ENCODE data around the gene CAND1.

CAND1 gene

DNA sequence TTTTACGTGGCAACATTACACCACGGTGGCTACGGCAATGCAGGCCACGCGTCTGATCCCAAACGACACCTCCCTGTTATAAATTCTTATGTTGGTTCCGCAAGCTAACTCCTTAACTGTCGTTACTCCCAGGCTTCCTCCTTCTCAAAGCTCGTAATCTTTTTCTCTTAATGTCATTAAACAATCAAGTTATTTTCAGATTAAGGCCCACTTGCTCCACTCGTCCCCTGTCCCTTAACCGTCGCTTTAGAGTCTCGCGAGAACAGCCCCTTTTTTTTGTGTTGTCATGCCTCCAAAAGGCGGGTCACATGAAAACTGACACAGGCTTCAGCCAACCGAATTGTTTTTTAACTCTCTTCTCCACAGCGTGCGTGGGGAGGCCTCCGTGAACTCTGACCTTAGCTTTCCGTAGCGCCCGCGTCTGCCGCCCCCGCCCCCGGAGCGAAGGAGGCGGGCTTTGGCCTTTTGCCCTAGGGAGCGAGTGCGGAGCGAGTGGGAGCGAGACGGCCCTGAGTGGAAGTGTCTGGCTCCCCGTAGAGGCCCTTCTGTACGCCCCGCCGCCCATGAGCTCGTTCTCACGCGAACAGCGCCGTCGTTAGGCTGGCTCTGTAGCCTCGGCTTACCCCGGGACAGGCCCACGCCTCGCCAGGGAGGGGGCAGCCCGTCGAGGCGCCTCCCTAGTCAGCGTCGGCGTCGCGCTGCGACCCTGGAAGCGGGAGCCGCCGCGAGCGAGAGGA, at the start of gene CAND1:
CAND1 (plus strand) TSS at position 463 of the 737 bp plus-strand sequence. CDS start 360 bp downstream, outside the sequence.
- peak; percentile 98 for DNase-seq

DNA sequence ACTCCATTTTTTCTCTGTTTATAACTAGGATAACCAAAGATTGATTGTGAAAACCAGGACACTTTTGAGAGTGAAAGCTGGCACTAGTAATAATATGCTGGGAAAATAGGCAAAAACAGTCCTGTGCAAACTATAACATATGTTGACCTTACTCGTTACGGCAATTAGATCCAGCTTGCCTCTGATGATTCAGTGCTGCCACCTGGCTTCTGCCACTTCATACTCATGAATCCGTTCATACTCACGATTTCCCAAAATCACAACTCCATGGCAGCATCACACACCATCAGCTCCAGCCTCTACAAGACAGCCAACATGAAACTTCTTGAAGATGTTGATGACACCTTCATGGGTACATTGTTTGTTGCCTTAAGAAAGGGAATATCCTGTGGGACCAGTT, 49.1 kb upstream of the CAND1 start:
- DNase-seq: no peak

DNA sequence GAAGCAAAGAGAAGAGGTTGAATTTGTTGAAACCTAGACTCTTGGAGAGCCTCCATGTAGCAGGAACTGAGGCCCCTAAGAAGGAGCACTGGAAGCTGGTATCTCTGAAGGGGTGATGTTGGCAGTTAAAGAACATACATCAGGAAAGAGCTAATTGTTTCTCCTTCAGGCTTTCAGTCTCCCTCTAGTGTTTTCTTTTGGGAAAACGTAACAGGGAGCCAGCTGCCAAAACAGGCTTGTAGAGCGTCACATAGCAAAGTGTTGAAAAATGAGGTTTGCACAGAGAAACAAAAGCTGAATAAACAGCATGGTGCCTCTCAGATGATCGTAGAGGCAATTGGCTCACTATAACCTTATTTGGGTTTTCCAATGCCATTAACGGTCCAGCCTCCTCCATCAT, 46.9 kb upstream of the CAND1 start:
- peak; percentile 34 for DNase-seq

DNA sequence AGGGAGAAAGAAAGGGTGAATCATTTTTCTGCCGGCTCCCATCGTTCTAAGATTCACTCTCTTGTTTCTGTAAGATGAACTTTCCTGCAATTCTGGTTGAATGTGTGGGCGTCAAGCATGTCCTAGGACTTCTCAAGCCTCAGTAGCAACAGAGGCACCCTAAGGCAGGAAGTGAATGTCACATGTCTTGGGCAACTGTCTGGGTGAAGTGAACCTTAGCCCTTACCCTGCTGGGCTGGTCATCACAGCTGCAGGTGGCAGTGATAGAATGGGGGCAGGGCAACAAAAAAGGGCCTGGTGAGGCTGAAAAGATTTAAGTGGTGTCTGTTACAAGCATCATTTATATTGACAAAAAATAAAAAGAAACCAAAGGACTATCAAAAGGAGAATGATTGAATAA, 45.9 kb upstream of the CAND1 start:
- no peak for DNase-seq

- no peak for DNase-seq
Measured at GRCh38 chr12:67237231-67237630, 31.9 kb upstream of the CAND1 start.

DNA sequence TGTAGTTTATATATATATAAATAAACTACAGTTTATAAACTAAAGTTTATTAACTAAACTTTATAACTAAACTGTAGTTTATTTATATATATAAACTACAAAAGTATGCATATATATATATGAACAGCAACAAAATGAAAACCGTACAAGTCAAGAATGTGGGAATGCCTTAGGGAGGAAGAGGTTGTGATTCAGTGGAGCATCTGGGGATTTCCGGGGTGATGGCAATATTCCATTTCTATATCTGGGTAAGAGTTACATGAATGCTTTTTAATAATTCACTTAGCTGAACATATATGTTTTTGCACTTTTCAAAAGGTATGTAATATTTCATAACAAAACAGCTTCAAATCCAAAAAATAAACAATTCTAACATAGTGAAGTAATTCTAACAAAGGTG, 30.1 kb upstream of the CAND1 start:
- no peak for DNase-seq

DNA sequence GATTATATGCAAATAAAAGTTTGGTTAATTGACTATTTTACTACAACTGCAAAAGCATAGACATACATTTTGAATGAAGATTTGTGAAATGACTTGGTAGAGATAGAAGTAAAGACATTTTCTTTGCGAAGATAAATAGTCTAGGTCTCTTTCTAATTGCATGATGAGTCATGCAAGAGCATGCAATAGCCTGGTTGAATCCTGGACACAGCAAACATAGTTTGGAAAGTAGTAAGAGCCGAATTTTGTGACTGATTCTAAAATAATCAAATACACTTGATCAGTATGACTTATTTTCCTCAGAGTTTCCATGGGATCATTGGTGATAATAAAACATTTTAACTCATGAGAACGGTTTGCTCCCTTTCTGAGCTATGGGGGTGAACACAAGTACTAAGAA, 27.7 kb upstream of the CAND1 start:
- no peak for DNase-seq

DNA sequence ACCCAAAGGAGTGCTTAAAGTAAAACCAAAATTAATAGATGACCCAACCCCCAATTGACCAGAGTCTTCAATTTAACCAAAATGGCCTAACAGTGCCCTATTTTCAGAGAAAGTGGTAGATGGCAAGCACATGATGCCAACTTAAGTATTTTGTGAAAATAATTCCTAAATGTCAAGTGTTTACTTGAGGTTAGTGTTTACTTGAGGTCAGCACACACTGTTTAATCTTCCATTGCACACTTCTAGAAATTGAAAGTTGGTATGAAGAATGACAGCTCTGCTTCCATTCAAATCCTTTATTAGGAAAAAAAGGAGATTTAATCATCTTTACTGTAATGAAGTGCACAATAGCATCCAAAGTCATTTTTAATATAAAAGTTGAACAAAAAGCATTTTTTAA, 25.9 kb upstream of the CAND1 start:
- no peak for DNase-seq

DNA sequence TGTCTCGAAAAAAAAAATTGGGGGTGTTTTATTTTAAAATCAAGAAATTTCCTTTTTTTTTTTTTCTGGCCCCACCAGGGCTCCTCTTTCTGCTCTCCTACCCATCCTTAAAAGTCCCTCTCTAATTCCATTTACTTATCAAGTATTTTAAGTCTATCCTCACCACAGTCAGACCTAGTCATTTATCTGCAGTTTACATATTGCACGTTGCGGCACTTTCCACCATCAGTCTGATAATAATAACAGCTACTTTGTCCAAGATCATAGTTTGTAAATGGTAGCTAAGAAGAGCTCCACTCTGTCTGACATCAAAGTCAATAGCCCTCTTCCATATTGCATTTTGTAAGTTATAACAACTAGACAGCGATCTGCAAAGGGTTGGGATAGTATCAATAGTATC, 23.6 kb upstream of the CAND1 start:
- DNase-seq: no peak

DNA sequence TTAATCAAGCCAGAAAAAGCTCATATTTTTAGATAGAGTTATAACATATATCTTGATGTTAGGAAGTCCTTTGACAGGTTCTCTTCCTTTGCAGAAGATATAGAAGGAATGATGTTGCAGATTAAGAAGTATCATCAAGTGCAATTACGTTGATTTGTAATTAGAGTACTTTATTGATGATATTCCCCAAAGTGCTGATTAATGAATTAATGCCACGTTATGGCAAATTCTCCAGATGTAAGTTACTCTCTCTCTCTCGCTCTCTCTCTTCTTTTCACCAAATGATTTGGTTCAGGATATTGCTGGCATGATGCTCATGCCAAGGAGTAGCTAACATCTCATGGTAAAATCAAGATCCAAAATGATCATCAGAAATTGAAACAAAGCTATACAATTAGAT, 18.1 kb upstream of the CAND1 start:
- no peak for DNase-seq

- DNase-seq: no peak
Measured at GRCh38 chr12:67254372-67255026, 14.7 kb upstream of the CAND1 start.

GRCh38 chr12:67256649-67257048, 12.5 kb upstream of the CAND1 start:
- no peak for DNase-seq

- no peak for DNase-seq
Measured at GRCh38 chr12:67263471-67263870, 5.7 kb upstream of the CAND1 start.

- peak; percentile 91 for DNase-seq
Measured at GRCh38 chr12:67268335-67268895, 743 bp upstream of the CAND1 start.

- DNase-seq: peak; percentile 16
Measured at GRCh38 chr12:67269633-67270573, 745 bp downstream of the CAND1 start.

- no peak for DNase-seq
Measured at GRCh38 chr12:67270622-67271021, 1.5 kb downstream of the CAND1 start.

DNA sequence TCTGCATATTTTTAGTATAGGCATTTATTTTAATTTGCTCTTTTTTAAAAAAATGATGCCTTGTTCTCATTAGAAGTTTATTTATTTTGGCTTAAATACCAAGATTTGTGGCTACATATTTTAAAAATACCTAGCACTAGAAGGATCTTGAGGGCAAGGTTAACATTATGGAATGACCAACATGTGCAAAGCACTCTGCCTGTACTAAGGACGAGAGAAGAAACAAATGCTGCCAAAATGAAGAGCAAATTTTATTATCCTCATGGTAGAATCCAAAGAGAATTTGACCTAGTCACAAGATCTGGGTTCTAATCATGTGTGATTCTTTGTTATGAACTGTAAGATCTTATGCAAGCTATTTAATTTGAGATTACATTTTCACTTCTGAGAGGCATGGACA, 2.8 kb downstream of the CAND1 start:
- DNase-seq: no peak

- DNase-seq: no peak
Measured at GRCh38 chr12:67274186-67274585, 5.0 kb downstream of the CAND1 start.

DNA sequence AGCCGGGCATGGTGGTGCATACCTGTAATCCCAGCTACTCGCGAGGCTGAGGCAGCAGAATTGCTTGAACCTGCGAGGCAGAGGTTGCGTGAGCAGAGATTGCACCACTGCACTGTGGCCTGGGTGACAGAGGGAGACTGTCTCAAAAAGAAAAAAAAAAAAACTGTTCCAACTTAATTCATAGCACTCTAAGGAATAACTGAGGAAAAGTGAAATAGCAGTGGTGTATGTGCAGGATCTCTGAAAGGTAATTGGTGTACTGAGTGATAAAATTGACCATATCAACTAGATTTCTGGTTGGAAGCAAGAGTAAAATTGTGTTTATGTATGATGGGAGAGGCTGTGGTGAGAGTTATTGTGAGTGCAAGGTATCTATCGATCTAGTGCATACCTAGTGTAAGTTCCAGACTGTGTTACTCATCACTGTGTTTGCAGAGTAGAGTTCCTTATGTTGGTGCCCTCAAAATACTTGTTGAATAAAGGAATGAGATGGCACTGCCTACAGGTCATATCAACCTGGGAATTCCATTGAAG, 6.3 kb downstream of the CAND1 start:
- DNase-seq: no peak

DNA sequence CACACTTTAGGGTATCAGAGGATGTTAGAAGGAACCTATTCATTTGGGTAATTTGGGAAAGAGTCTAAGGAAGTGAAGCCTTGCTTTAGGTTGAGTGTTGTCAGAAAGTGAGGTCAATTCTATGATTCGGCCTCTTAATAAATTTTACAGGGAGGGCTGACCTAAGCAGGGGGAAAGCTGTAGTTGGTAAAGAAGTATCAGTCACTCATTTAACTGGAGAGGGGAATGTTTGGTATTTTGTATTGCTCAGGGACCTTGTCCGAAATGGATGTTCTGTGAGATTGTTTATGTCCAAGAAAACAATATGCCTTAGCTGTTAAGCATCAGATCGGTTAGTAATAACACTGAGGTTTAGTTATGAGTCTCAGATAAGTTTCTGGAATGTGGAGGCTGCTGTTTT, 7.3 kb downstream of the CAND1 start:
- no peak for DNase-seq

DNA sequence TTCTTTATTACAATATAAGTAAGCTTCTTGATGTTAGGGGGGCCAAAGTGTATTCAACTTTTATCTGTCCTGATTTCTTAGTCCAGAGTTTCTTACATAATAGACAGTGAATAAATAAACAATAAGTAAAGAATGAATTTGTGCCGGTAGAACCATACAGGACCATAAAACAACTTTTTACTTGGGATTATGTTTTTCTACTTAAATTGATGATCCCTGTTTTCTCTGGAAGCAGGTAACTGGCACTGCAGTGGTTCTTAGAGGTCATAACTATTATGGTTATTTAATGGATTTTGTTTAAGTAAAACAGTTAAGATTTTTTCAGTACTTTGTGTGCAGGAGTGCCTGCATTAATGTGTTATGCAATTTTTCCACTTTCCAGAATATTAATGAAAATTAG, 10.5 kb downstream of the CAND1 start:
- no peak for DNase-seq

DNA sequence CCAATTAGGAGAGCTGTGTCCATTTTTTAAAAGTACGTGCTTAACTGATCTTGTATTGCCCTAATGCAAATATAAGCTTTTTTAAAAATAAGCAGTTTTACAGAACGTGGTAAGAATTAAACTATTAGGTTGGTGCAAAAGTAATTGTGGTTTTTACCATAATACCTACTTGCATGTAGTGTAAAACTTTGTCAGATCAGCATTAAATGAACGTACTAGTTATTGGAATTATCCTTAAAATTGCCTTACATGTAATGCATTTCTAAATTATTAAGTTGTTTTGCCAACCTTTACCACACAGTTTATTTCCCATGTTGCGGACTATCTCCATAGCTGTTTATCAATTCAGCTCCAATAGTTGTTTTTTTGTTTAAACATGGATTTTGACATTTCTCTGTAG, 10.9 kb downstream of the CAND1 start:
- no peak for DNase-seq

DNA sequence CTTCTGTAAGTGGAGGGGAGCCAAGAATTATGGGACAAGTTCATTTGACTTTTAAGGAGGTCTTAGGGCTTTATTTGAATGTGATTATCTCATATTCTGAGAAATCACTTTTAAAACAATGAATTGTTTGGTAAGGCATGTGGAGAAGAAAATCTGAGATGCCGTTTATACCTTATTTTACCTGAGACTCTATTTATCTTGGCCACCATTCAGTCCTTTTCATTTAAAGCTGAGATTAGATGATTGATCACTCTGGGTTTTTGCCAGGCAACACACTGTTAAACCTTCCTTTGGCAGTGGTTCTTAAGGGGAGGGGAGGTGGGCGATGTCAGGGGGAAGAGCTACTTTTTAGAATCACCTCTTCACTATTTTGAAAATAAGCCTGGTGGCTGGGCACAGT, 11.4 kb downstream of the CAND1 start:
- no peak for DNase-seq
